Subcutaneous adipose tissue (tissue), 4 donors: ENCODE measurements around the gene PCGF5. TPM values are rescaled to one million over a fixed set of nuclear protein-coding genes. Genes with fewer than 3 reads are reported as not detected.

ENCODE experiments used
- CTCF ChIP-seq: fragments of 450-650 bp; IDR thresholded peaks from one replicate; pipeline ENCODE4 v1.5.1; 2016; ENCODE audit warnings: low read depth, mild to moderate bottlenecking, control low read depth, antibody characterized with exemption, moderate library complexity
- total RNA-seq, 4 donors: library from RNA; depleted of rRNA; stranded (reverse); fragments of >200 nt; gene quantifications; one replicate each; pipeline ENCODE4 v1.1.0, GENCODE V29; 2016

The PCGF5 gene
- total RNA-seq, 4 donors from 2014 or later = 36.2 to 69.0 (median 43.3) TPM

GRCh38 chr10:91229683-91230082, 9.2 kb downstream of the PCGF5 start:
- TF ChIP-seq CTCF = no peak

- TF ChIP-seq CTCF = no peak
Measured at GRCh38 chr10:91238191-91238590, 17.7 kb downstream of the PCGF5 start.

GRCh38 chr10:91239789-91240188, 19.3 kb downstream of the PCGF5 start:
- no peak for TF ChIP-seq CTCF

- TF ChIP-seq CTCF = no peak
Measured at GRCh38 chr10:91242940-91243339, 22.5 kb downstream of the PCGF5 start.

- TF ChIP-seq CTCF = no peak
Measured at GRCh38 chr10:91247360-91248111, 27.1 kb downstream of the PCGF5 start.

GRCh38 chr10:91249700-91250099, 29.2 kb downstream of the PCGF5 start:
- TF ChIP-seq CTCF = no peak

- TF ChIP-seq CTCF = no peak
Measured at GRCh38 chr10:91250341-91250740, 29.9 kb downstream of the PCGF5 start.
